Hepatocyte (in vitro differentiated cells): ENCODE measurements around the gene KIF7. TPM values are rescaled to one million over a fixed set of nuclear protein-coding genes. Genes with fewer than 3 reads are reported as not detected.

Experiments
- DNase-seq: peaks from one replicate; pipeline ENCODE4 v3.0.0-alpha.2; 2016; ENCODE audit warnings: low spot score
- H2AFZ ChIP-seq: fragments of 200-600 bp; sonication (generic); 2 replicates; pipeline ENCODE4 v1.6.0; 2016; ENCODE audit warnings: antibody characterized with exemption, mild to moderate bottlenecking
- H3K27ac ChIP-seq: fragments of 200-600 bp; sonication (generic); 2 replicates; pipeline ENCODE4 v1.5.1; 2016; ENCODE audit warnings: mild to moderate bottlenecking
- H3K27me3 ChIP-seq: fragments of 200-600 bp; sonication (generic); 2 replicates; pipeline ENCODE4 v1.6.1; 2016
- H3K36me3 ChIP-seq: fragments of 200-600 bp; sonication (generic); replicated peaks from 2 replicates; pipeline ENCODE4 v1.5.1; 2016; ENCODE audit warnings: low read depth; ENCODE audit not compliant: insufficient read depth
- H3K4me1 ChIP-seq: fragments of 200-600 bp; sonication (generic); 2 replicates; pipeline ENCODE4 v1.5.1; 2016; ENCODE audit warnings: mild to moderate bottlenecking, moderate library complexity; ENCODE audit not compliant: insufficient read depth
- H3K4me2 ChIP-seq: fragments of 200-600 bp; sonication (generic); 2 replicates; pipeline ENCODE4 v1.6.0; 2016
- H3K4me3 ChIP-seq: fragments of 200-600 bp; sonication (generic); 2 replicates; pipeline ENCODE4 v1.5.1; 2016; ENCODE audit warnings: mild to moderate bottlenecking
- H3K79me2 ChIP-seq: fragments of 200-600 bp; sonication (generic); 2 replicates; pipeline ENCODE4 v1.6.0; 2017; ENCODE audit warnings: mild to moderate bottlenecking
- H3K9me2 ChIP-seq: fragments of 200-600 bp; sonication (generic); replicated peaks from 2 replicates; pipeline ENCODE4 v1.6.0; 2017; ENCODE audit warnings: mild to moderate bottlenecking; ENCODE audit not compliant: insufficient read depth
- H3K9me3 ChIP-seq: fragments of 200-600 bp; sonication (generic); 2 replicates; pipeline ENCODE4 v1.5.1; 2016; ENCODE audit warnings: low read depth, mild to moderate bottlenecking
- H4K20me1 ChIP-seq: fragments of 200-600 bp; sonication (generic); 2 replicates; pipeline ENCODE4 v1.6.0; 2016; ENCODE audit warnings: mild to moderate bottlenecking; ENCODE audit not compliant: insufficient read depth, poor library complexity, severe bottlenecking
- EZH2 ChIP-seq: fragments of 200-600 bp; sonication (generic); IDR thresholded peaks from 2 replicates; pipeline ENCODE4 v1.6.1; 2016; ENCODE audit warnings: antibody characterized with exemption, mild to moderate bottlenecking, borderline replicate concordance
- EZH2phosphoT487 ChIP-seq: fragments of 200-600 bp; sonication (generic); IDR thresholded peaks from one replicate; pipeline ENCODE4 v1.6.1; 2018; ENCODE audit warnings: antibody characterized with exemption, mild to moderate bottlenecking, low read depth, moderate library complexity; ENCODE audit not compliant: unreplicated experiment, severe bottlenecking
- whole genome bisulfite sequencing: methylation state at CpG from one replicate; pipeline ENCODE4 v1.1.6; 2016; ENCODE audit warnings: low lambda C conversion rate; ENCODE audit errors: missing lambda C conversion rate; 5-methylcytosine and 5-hydroxymethylcytosine counted together
- polyA plus RNA-seq: library from polyadenylated mRNA; unstranded; fragments of >200 nt; fragmentation: Nextera tagmentation; extraction: Ambion mirVana; gene quantifications from 2 replicates; pipeline ENCODE4 v1.2.1, GENCODE V29; 2016
- total RNA-seq: library from RNA; depleted of rRNA; stranded (reverse); fragments of >200 nt; gene quantifications from 2 replicates; pipeline ENCODE4 v1.2.3, GENCODE V29; 2014
- TF ChIP-seq, protein P1 (sequence below): fragments of 200-600 bp; sonication (generic); IDR thresholded peaks from 2 replicates; pipeline ENCODE4 v1.5.1; 2016; ENCODE audit warnings: antibody characterized with exemption, mild to moderate bottlenecking; ENCODE audit not compliant: poor library complexity

Gene KIF7
- total and polyA plus RNA-seq, 2 experiments from 2014 or later = 3.1 to 5.3 TPM

- no peaks in the 10 kb centered on the region for H3K27me3 ChIP-seq
- DNase-seq = no peak
- H3K79me2 ChIP-seq = no peaks in the 10 kb centered on the region
- H3K4me1 ChIP-seq = no peaks in the 10 kb centered on the region
- no peaks in the 10 kb centered on the region for H3K36me3 ChIP-seq
- H4K20me1 ChIP-seq = no peaks in the 10 kb centered on the region
- no peak overlapping the region for H3K27ac ChIP-seq
- H2AFZ ChIP-seq = no peak overlapping the region
- no peaks in the 10 kb centered on the region for H3K9me2 ChIP-seq
- TF ChIP-seq EZH2phosphoT487 = no peak
- no peak for TF ChIP-seq EZH2
- no peak overlapping the region for H3K4me3 ChIP-seq
- peaks cover 10% of the 10 kb centered on the region for H3K9me3 ChIP-seq
- 97% methylated on average over 2 of the region's 2 CpGs for WGBS
- H3K4me2 ChIP-seq = no peak overlapping the region
Observed at GRCh38 chr15:89613031-89613430, 42.2 kb downstream of the KIF7 start.

- 95% methylated on average over 2 of the region's 2 CpGs for WGBS
- Histone ChIP-seq H3K9me3 (peaks cover 10% of the 10 kb centered on the region), H3K4me1 (no peaks in the 10 kb centered on the region), H2AFZ (no peak overlapping the region), H3K4me2 (no peak overlapping the region), H3K27me3 (no peaks in the 10 kb centered on the region), H3K79me2 (no peaks in the 10 kb centered on the region), H3K9me2 (no peaks in the 10 kb centered on the region), H3K4me3 (no peak overlapping the region), H3K27ac (no peak overlapping the region), H3K36me3 (no peaks in the 10 kb centered on the region), H4K20me1 (no peaks in the 10 kb centered on the region)
- TF ChIP-seq, protein P1, sequence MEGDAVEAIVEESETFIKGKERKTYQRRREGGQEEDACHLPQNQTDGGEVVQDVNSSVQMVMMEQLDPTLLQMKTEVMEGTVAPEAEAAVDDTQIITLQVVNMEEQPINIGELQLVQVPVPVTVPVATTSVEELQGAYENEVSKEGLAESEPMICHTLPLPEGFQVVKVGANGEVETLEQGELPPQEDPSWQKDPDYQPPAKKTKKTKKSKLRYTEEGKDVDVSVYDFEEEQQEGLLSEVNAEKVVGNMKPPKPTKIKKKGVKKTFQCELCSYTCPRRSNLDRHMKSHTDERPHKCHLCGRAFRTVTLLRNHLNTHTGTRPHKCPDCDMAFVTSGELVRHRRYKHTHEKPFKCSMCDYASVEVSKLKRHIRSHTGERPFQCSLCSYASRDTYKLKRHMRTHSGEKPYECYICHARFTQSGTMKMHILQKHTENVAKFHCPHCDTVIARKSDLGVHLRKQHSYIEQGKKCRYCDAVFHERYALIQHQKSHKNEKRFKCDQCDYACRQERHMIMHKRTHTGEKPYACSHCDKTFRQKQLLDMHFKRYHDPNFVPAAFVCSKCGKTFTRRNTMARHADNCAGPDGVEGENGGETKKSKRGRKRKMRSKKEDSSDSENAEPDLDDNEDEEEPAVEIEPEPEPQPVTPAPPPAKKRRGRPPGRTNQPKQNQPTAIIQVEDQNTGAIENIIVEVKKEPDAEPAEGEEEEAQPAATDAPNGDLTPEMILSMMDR = no peak
- TF ChIP-seq EZH2 (no peak), EZH2phosphoT487 (no peak)
- DNase-seq = no peak
Observed at GRCh38 chr15:89611317-89611716, 44.0 kb downstream of the KIF7 start.

- H3K9me2 ChIP-seq = no peaks in the 10 kb centered on the region
- H3K4me1 ChIP-seq = peaks cover 5% of the 10 kb centered on the region
- H4K20me1 ChIP-seq = no peaks in the 10 kb centered on the region
- H3K27ac ChIP-seq = no peak overlapping the region
- H3K27me3 ChIP-seq = no peaks in the 10 kb centered on the region
- H3K4me2 ChIP-seq = no peak overlapping the region
- no peak overlapping the region for H2AFZ ChIP-seq
- DNase-seq = no peak
- H3K79me2 ChIP-seq = no peaks in the 10 kb centered on the region
- H3K9me3 ChIP-seq = no peaks in the 10 kb centered on the region
- H3K36me3 ChIP-seq = no peaks in the 10 kb centered on the region
- TF ChIP-seq EZH2 (no peak), EZH2phosphoT487 (no peak)
- TF ChIP-seq, protein P1 = no peak
- no peak overlapping the region for H3K4me3 ChIP-seq
- 96% methylated on average over 4 of the region's 4 CpGs for WGBS
Observed at GRCh38 chr15:89599021-89599420, 56.2 kb downstream of the KIF7 start.

DNA sequence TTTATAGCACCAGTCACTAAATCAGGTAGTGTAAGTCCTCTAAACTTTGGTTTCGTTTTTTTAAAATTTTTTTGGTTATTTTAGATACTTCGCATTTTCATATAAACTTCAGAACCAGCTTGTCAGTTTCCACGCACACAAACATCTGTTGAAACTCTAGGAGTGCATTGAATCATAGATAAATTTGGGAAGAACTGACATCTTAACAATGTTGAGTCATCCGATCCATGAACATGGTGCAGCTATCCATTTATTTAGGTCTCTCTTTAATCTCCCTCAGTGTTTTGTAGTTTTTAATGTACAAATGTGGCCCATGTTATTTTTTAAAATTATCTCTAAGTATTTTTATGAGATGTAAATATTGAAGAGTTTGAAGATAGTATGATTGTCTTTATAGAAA is 62.2 kb downstream of the KIF7 start:
- Histone ChIP-seq H3K4me2 (no peak overlapping the region), H4K20me1 (no peaks in the 10 kb centered on the region), H3K27ac (no peak overlapping the region), H3K27me3 (no peaks in the 10 kb centered on the region), H3K4me3 (no peak overlapping the region), H2AFZ (no peak overlapping the region), H3K9me3 (no peaks in the 10 kb centered on the region), H3K9me2 (no peaks in the 10 kb centered on the region), H3K4me1 (peaks cover 5% of the 10 kb centered on the region), H3K36me3 (no peaks in the 10 kb centered on the region), H3K79me2 (no peaks in the 10 kb centered on the region)
- no peak for DNase-seq
- TF ChIP-seq EZH2phosphoT487 (no peak), EZH2 (no peak)
- TF ChIP-seq, protein P1 = no peak
- 95% methylated on average over 4 of the region's 4 CpGs for WGBS
